Tibial nerve (tissue), 4 donors: ENCODE data around the gene CAMK1D.

ENCODE experiments used
- EP300 ChIP-seq, 2 donors: sonication (generic); formaldehyde crosslinking; IDR thresholded peaks; one replicate each; pipeline ENCODE4 v1.6.1; 2017; ENCODE audit warnings: antibody characterized with exemption in 2 of 2, mild to moderate bottlenecking in 1 of 2
- POLR2A ChIP-seq, 2 donors: fragments of 450-650 bp; IDR thresholded peaks; one replicate each; pipeline ENCODE4 v1.6.1; 2017; ENCODE audit warnings: antibody characterized with exemption in 2 of 2, mild to moderate bottlenecking in 2 of 2, moderate library complexity in 2 of 2
- TF ChIP-seq, protein P1 (sequence below), 5 experiments: fragments of 200-600 bp in 3 of 5; fragments of 450-650 bp in 2 of 5; sonication (generic) in 3 of 5; IDR thresholded peaks; one replicate each; pipeline ENCODE4 v1.5.1; 2016 to 2019; ENCODE audit warnings: antibody characterized with exemption in 5 of 5, mild to moderate bottlenecking in 3 of 5, moderate library complexity in 2 of 5

GRCh38 chr10:12350925-12351324 lies 1.6 kb downstream of the CAMK1D start:
- TF ChIP-seq POLR2A (IDR thresholded peaks at IDR 0.05): no peak
- TF ChIP-seq, protein P1, sequence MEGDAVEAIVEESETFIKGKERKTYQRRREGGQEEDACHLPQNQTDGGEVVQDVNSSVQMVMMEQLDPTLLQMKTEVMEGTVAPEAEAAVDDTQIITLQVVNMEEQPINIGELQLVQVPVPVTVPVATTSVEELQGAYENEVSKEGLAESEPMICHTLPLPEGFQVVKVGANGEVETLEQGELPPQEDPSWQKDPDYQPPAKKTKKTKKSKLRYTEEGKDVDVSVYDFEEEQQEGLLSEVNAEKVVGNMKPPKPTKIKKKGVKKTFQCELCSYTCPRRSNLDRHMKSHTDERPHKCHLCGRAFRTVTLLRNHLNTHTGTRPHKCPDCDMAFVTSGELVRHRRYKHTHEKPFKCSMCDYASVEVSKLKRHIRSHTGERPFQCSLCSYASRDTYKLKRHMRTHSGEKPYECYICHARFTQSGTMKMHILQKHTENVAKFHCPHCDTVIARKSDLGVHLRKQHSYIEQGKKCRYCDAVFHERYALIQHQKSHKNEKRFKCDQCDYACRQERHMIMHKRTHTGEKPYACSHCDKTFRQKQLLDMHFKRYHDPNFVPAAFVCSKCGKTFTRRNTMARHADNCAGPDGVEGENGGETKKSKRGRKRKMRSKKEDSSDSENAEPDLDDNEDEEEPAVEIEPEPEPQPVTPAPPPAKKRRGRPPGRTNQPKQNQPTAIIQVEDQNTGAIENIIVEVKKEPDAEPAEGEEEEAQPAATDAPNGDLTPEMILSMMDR (IDR thresholded peaks at IDR 0.05): no peak
- no peak for TF ChIP-seq EP300 (IDR thresholded peaks at IDR 0.05)
